Left ventricle myocardium inferior (tissue), 1 donor: ENCODE data around the gene SESN1. TPM values are rescaled to one million over a fixed set of nuclear protein-coding genes. Genes with fewer than 3 reads are reported as not detected.
A peak's percentile ranks its signal among the peaks of the same experiment; 100 is the strongest.

Experiments
- DNase-seq: peaks from one replicate; pipeline ENCODE4 v3.0.0-alpha.2; 2020
- H3K27ac ChIP-seq: fragments of 200-600 bp; replicated peaks from 2 replicates; pipeline ENCODE4 v1.8.0; 2021
- H3K27me3 ChIP-seq: fragments of 200-600 bp; 2 replicates; pipeline ENCODE4 v1.8.0; 2021; ENCODE audit warnings: low read depth
- H3K36me3 ChIP-seq: fragments of 200-600 bp; 2 replicates; pipeline ENCODE4 v1.8.0; 2021
- H3K4me1 ChIP-seq: fragments of 200-600 bp; 2 replicates; pipeline ENCODE4 v1.8.0; 2021
- H3K4me3 ChIP-seq: fragments of 200-600 bp; 2 replicates; pipeline ENCODE4 v1.8.0; 2021; ENCODE audit warnings: mild to moderate bottlenecking, moderate library complexity
- H3K9me3 ChIP-seq: fragments of 200-600 bp; replicated peaks from 2 replicates; pipeline ENCODE4 v1.8.0; 2021
- intact Hi-C: fragments of 100-400 bp; cut with micrococcal nuclease; formaldehyde crosslinking; loops from one replicate; pipeline ENCODE4 v1.11.0; 2022
- total RNA-seq: library from RNA; stranded (reverse); fragmentation: NEBNext Ultra II Directional; extraction: Animal tissue kit (Norgen Biotek cat#: 25700); gene quantifications from one replicate; pipeline ENCODE4 v1.2.1, GENCODE V29; 2021
- TF ChIP-seq, protein P1 (sequence below): fragments of 200-600 bp; IDR thresholded peaks from 2 replicates; pipeline ENCODE4 v1.8.0; 2021; ENCODE audit warnings: antibody characterized with exemption, mild to moderate bottlenecking, borderline replicate concordance
- donor health status: DM: no; HTN: yes; CAD: no; lungs with severe emphysema.

SESN1 gene
- total RNA-seq, 1 donor from 2014 or later: 44.1 TPM

DNA sequence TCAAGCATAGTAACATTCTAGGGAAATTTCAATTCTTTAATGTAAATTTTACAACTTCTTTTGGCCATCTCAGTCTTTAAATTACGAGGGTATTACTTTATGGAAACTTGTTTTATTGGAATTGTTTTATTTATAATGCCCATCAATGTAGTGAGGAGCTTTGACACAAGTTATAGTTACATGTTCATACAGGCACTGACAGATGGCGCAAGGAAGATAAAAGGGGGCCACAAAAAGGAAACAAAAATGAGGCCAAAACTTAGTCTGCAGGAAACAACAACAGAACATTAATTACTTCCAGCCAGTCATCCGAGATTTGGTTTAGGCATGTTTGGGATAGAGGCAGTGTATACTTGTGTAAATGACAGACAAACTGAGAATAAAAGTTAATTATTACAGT, 18.3 kb downstream of the SESN1 start:
- intact Hi-C loops: no loop called here
- Histone ChIP-seq H3K36me3 (no peaks in the 10 kb centered on the region), H3K9me3 (no peaks in the 10 kb centered on the region), H3K4me1 (peaks cover 98% of the 10 kb centered on the region), H3K27ac (peak overlapping the region; percentile 25), H3K27me3 (no peaks in the 10 kb centered on the region), H3K4me3 (no peak overlapping the region)
- TF ChIP-seq, protein P1, sequence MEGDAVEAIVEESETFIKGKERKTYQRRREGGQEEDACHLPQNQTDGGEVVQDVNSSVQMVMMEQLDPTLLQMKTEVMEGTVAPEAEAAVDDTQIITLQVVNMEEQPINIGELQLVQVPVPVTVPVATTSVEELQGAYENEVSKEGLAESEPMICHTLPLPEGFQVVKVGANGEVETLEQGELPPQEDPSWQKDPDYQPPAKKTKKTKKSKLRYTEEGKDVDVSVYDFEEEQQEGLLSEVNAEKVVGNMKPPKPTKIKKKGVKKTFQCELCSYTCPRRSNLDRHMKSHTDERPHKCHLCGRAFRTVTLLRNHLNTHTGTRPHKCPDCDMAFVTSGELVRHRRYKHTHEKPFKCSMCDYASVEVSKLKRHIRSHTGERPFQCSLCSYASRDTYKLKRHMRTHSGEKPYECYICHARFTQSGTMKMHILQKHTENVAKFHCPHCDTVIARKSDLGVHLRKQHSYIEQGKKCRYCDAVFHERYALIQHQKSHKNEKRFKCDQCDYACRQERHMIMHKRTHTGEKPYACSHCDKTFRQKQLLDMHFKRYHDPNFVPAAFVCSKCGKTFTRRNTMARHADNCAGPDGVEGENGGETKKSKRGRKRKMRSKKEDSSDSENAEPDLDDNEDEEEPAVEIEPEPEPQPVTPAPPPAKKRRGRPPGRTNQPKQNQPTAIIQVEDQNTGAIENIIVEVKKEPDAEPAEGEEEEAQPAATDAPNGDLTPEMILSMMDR: no peak
- DNase-seq: no peak

DNA sequence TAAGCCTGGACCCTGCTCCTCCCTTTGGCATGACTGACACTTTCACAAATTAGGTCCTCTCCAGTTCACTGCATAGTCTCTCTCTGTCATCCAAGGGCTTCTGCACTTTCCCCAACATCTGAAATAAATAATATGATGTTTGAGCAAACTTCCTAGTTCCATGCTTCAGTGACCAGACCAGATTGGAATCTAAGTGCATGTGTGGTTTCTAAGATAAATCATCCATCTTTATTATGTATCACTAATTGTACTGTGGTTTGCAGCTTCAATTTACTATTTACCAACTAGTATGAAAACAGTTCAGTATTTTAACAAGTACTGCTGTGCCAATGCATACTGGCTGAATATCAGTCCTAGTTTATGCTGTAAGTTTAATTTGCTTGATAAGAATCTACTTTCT, 18.7 kb downstream of the SESN1 start:
- H3K9me3 ChIP-seq: no peaks in the 10 kb centered on the region
- H3K27ac ChIP-seq: peak overlapping the region; percentile 25
- intact Hi-C loops: no loop called here
- peaks cover 98% of the 10 kb centered on the region for H3K4me1 ChIP-seq
- H3K36me3 ChIP-seq: no peaks in the 10 kb centered on the region
- TF ChIP-seq, protein P1: no peak
- DNase-seq: no peak
- H3K27me3 ChIP-seq: no peaks in the 10 kb centered on the region
- no peak overlapping the region for H3K4me3 ChIP-seq

DNA sequence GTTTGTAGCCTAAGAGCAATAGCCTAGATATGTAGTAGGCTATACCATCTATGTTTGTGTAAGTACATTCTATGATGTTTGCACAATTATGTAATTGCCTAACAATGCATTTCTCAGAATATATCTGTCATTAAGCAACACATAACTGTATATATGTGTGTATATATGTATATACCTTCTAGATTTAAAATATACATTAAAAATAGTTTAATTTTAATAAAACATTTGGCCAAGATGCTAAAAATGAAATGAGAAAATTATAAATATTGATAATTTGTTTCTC, 20.6 kb downstream of the SESN1 start:
- Histone ChIP-seq H3K27me3 (no peaks in the 10 kb centered on the region), H3K36me3 (no peaks in the 10 kb centered on the region), H3K4me1 (peaks cover 89% of the 10 kb centered on the region), H3K4me3 (no peak overlapping the region), H3K27ac (peak overlapping the region; percentile 10), H3K9me3 (no peaks in the 10 kb centered on the region)
- TF ChIP-seq, protein P1: no peak
- no peak for DNase-seq
- intact Hi-C loops: loop anchor here (5.0 kb wide), 2 partner anchors 172 to 532 kb away; no protein-coding TSS in a partner anchor

DNA sequence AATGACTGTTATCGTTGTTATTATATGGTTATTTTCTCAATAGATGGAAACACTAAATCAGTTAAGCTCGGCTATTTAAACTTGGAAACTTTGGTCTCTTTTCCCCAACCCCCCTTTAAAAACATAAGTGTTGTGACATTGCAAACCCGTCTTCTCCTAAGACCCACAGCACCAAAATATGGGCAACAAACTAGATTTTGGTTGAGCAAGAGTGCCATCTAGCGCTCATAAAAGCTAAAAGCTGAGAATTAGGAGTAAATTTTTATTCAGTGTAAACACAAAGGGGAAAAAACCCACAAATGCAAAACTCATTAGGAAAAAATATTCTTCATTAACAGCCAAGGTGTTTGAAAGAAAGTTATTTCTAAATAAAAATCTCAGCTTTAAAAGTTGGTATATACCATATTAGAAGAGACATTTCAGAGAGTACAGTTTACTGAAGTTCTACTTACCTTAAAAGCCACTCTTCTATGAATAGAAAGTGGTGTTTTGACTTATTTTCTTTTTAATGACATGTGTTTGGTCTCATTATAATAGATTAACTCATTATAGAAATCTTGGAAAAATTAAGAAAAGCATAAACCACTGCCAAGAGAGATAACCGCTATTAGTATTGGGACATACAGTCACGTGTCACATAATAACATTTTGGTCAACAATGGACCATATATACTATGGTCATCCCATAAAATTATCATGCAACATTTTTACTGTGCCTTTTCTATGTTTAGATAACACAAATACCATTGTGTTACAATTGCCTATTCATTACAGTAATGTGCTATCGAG, 21.1 kb downstream of the SESN1 start:
- TF ChIP-seq, protein P1: peak; percentile 73
- H3K9me3 ChIP-seq: no peaks in the 10 kb centered on the region
- H3K27ac ChIP-seq: peak overlapping the region; percentile 47
- H3K27me3 ChIP-seq: no peaks in the 10 kb centered on the region
- DNase-seq: no peak
- no peak overlapping the region for H3K4me3 ChIP-seq
- intact Hi-C loops: loop anchor here (5.0 kb wide), 2 partner anchors 171 to 531 kb away; no protein-coding TSS in a partner anchor
- peaks cover 86% of the 10 kb centered on the region for H3K4me1 ChIP-seq
- no peaks in the 10 kb centered on the region for H3K36me3 ChIP-seq

DNA sequence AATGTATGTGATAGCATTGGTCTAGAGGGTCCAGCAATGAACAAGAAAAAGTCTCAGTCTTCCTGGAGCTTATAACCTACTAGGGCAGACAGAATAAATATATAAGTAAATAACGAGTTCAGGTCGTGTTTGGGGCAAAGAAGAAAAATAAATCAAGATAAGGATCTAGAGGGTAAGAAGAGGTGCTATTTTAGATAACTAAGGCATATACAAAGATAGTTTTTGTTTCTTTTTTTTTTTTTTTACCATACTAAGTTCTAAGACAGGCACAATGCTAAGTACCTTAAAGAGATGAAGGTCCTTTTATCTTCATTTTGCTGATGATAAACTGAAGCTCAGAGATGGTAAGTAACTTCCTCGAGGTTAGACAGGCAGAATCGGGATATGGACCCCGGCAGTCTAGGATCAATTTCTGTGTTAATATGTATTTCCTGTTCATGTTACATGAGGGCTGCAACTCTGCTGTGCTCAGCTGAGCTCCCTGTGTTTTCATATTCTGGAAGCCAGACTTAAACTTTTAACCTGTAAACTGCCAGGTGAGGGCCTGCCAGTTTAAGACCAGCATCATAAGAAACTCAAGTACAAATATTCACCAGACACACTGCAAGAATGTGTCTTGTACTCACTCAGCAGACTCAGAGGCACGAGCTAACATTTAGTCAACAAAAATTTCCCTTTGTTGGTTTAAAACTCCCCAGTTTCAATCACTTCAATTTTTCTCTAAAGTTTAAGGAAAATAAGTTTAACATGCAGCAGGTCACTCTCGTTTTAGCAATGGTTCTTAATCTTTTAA, 23.3 kb downstream of the SESN1 start:
- no peak for DNase-seq
- no peaks in the 10 kb centered on the region for H3K27me3 ChIP-seq
- no peak overlapping the region for H3K4me3 ChIP-seq
- no peaks in the 10 kb centered on the region for H3K36me3 ChIP-seq
- peaks cover 83% of the 10 kb centered on the region for H3K4me1 ChIP-seq
- H3K9me3 ChIP-seq: no peaks in the 10 kb centered on the region
- TF ChIP-seq, protein P1: no peak
- intact Hi-C loops: loop anchor here (5.0 kb wide), 2 partner anchors 169 to 529 kb away; no protein-coding TSS in a partner anchor
- H3K27ac ChIP-seq: peak overlapping the region; percentile 31
